Tibial artery (tissue), 4 donors: ENCODE results near the gene SBF2.

ENCODE experiments used
- DNase-seq, 2 donors: peaks; one replicate each; pipeline ENCODE4 v3.0.0-alpha.2; 2019
- H3K27ac ChIP-seq, 2 donors: fragments of 200-600 bp; sonication (generic) in 1 of 2; 1 replicate in 1 of 2; 2 replicates in 1 of 2; pipeline ENCODE4 v1.5.1; 2018 to 2019; ENCODE audit warnings: mild to moderate bottlenecking in 1 of 2
- H3K27me3 ChIP-seq, 2 donors: fragments of 200-600 bp; sonication (generic) in 1 of 2; one replicate each; pipeline versions ENCODE4 v1.5.1 to v1.6.0; 2016 to 2019
- H3K36me3 ChIP-seq, 3 donors: fragments of 200-600 bp; sonication (generic) in 2 of 3; one replicate each; pipeline ENCODE4 v1.5.1; 2016 to 2019; ENCODE audit warnings: mild to moderate bottlenecking in 2 of 3
- H3K4me1 ChIP-seq, 4 donors: fragments of 200-600 bp; sonication (generic) in 2 of 4; 1 replicate in 3 of 4; 2 replicates in 1 of 4; pipeline ENCODE4 v1.5.1; 2016 to 2019
- H3K4me3 ChIP-seq, 2 donors: fragments of 200-600 bp; sonication (generic) in 1 of 2; 1 replicate in 1 of 2; 2 replicates in 1 of 2; pipeline ENCODE4 v1.5.1; 2018 to 2019; ENCODE audit warnings: mild to moderate bottlenecking in 2 of 2
- H3K9me3 ChIP-seq, 3 donors: fragments of 200-600 bp; sonication (generic) in 1 of 3; one replicate each; pipeline ENCODE4 v1.5.1; 2016 to 2019
- intact Hi-C: fragments of 100-400 bp; cut with DNase I; formaldehyde crosslinking; loops from one replicate; pipeline ENCODE4 v1.15.0; 2023; ENCODE audit warnings: low total_unique reads
- TF ChIP-seq, protein P1 (sequence below), 2 experiments: fragments of 200-600 bp in 1 of 2; fragments of 450-650 bp in 1 of 2; IDR thresholded peaks; one replicate each; pipeline ENCODE4 v1.5.1; 2017 to 2019; ENCODE audit warnings: antibody characterized with exemption in 2 of 2, mild to moderate bottlenecking in 1 of 2, moderate library complexity in 1 of 2

Gene SBF2

DNA sequence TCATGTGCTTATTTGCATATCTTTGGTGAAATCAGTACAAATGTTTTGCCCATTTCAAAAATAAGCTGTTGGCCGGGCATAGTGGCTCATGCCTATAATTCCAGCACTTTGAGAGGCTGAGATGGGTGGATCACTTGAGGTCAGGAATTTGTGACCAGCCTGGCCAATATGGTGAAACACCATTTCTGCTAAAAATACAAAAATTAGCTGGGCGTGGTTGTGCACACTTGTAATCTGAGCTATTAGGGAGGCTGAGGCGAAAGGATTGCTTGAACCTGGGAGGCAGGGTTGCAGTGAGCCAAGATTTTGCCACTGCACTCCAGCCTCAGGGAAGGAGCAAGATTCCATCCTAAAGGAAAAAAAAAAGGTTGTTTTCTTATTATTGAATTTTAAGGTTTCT, 494.1 kb downstream of the SBF2 start:
- Histone ChIP-seq H3K4me1 (peaks cover 0 to 75% (median 26%) of the 10 kb centered on the region in 4 donors), H3K9me3 (no peaks in the 10 kb centered on the region), H3K4me3 (no peak overlapping the region), H3K27me3 (no peaks in the 10 kb centered on the region), H3K27ac (no peak overlapping the region), H3K36me3 (no peaks in the 10 kb centered on the region)
- DNase-seq = no peak
- intact Hi-C loops = no loop called here
- TF ChIP-seq, protein P1, sequence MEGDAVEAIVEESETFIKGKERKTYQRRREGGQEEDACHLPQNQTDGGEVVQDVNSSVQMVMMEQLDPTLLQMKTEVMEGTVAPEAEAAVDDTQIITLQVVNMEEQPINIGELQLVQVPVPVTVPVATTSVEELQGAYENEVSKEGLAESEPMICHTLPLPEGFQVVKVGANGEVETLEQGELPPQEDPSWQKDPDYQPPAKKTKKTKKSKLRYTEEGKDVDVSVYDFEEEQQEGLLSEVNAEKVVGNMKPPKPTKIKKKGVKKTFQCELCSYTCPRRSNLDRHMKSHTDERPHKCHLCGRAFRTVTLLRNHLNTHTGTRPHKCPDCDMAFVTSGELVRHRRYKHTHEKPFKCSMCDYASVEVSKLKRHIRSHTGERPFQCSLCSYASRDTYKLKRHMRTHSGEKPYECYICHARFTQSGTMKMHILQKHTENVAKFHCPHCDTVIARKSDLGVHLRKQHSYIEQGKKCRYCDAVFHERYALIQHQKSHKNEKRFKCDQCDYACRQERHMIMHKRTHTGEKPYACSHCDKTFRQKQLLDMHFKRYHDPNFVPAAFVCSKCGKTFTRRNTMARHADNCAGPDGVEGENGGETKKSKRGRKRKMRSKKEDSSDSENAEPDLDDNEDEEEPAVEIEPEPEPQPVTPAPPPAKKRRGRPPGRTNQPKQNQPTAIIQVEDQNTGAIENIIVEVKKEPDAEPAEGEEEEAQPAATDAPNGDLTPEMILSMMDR (IDR thresholded peaks at IDR 0.05) = no peak

DNA sequence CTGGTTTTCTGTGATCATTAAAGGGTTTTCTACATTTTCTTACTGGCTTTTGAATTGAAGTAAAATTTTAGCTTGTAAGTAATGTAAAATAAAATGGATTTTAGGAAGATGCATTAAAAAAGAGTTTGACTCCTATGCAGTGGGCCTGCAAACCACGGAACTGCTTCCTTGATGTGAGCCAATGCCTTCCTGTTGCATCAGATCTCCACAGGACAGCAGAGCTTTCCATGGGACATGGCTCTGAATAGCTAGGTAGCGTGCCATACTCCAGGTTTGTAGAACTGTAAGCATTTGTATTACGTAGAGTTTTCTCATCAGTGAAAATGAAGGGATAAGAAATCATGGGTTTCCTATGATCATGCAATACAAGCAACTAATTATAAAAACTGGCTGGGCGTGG, 496.7 kb downstream of the SBF2 start:
- Histone ChIP-seq H3K9me3 (no peaks in the 10 kb centered on the region), H3K36me3 (peaks cover 0 to 7% (median 0%) of the 10 kb centered on the region in 3 donors), H3K4me3 (no peak overlapping the region), H3K4me1 (peaks cover 0 to 49% (median 15%) of the 10 kb centered on the region in 4 donors), H3K27ac (peak overlapping the region; percentile 63 to 68), H3K27me3 (no peaks in the 10 kb centered on the region)
- intact Hi-C loops = no loop called here
- TF ChIP-seq, protein P1 (IDR thresholded peaks at IDR 0.05) = no peak
- no peak for DNase-seq

DNA sequence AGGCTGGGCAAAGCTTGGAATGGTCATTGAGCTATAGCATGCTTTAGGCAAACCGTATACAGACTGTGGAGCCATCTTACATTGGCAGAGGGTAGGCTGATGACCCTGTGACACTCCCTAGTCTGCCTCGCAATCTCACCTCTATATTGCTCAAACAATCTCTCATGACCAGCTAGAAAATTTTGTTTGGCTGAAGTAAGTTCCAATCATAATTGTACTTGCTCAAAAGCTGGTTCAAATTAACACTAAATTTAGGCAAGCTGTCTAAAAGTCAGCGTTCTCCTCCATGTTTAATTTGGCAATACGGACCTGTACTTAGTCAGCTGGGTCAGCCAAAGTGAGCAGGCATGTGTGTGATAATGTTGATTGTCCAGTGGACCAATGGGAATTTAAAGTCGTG, 497.2 kb downstream of the SBF2 start:
- Histone ChIP-seq H3K36me3 (peaks cover 0 to 10% (median 0%) of the 10 kb centered on the region in 3 donors), H3K27ac (peak overlapping the region; percentile 63 to 68), H3K9me3 (no peaks in the 10 kb centered on the region), H3K4me3 (no peak overlapping the region), H3K4me1 (peaks cover 0 to 45% (median 11%) of the 10 kb centered on the region in 4 donors), H3K27me3 (no peaks in the 10 kb centered on the region)
- intact Hi-C loops = no loop called here
- TF ChIP-seq, protein P1 (IDR thresholded peaks at IDR 0.05) = no peak
- no peak for DNase-seq

DNA sequence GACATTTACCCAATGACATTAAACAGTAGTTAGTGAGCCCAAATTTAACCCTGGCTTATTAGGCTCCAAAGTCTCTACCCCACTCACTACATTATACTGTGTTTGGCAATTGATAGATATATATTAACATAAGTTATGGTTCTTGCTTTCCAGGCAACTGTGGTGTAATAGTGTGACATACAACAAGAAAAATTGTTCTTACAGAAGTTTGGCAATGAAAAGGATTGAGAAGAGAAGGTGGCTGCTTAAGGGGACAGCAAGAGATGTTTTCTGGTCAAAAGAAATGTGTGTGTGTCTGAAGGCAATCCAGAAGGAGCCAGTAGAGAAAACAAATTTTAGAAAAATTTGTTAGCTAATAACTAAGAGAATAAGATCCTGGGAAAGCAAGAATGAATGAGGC, 497.8 kb downstream of the SBF2 start:
- Histone ChIP-seq H3K4me1 (peaks cover 0 to 39% (median 10%) of the 10 kb centered on the region in 4 donors), H3K27me3 (no peaks in the 10 kb centered on the region), H3K9me3 (no peaks in the 10 kb centered on the region), H3K4me3 (no peak overlapping the region), H3K27ac (peak overlapping the region; percentile 63 to 68), H3K36me3 (peaks cover 0 to 11% (median 0%) of the 10 kb centered on the region in 3 donors)
- DNase-seq = no peak
- TF ChIP-seq, protein P1 (IDR thresholded peaks at IDR 0.05) = no peak
- intact Hi-C loops = no loop called here

DNA sequence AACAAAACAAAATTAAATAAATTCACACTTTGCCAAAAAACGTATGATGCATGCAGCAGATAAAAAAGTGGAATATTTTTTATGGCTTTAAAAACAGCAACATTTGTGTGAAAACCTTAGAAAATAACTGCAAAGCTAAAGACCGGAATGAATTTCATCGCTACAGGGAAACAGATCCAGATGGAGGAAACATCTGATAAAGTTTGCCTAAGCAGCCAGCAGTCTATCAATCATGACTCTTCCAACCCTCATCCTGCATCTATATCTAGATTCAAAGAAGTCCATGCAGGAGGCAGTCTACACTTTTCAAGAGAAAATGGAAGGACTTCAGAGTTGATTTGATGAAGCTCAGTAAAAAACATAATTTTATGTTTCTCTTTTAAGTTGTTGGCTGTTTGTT, 503.3 kb downstream of the SBF2 start:
- no peaks in the 10 kb centered on the region for H3K9me3 ChIP-seq
- H3K27me3 ChIP-seq = no peaks in the 10 kb centered on the region
- H3K36me3 ChIP-seq = peaks cover 15 to 59% (median 34%) of the 10 kb centered on the region in 3 donors
- no peak overlapping the region for H3K4me3 ChIP-seq
- intact Hi-C loops = no loop called here
- no peak for DNase-seq
- H3K4me1 ChIP-seq = no peaks in the 10 kb centered on the region
- TF ChIP-seq, protein P1 (IDR thresholded peaks at IDR 0.05) = no peak
- H3K27ac ChIP-seq = no peak overlapping the region

DNA sequence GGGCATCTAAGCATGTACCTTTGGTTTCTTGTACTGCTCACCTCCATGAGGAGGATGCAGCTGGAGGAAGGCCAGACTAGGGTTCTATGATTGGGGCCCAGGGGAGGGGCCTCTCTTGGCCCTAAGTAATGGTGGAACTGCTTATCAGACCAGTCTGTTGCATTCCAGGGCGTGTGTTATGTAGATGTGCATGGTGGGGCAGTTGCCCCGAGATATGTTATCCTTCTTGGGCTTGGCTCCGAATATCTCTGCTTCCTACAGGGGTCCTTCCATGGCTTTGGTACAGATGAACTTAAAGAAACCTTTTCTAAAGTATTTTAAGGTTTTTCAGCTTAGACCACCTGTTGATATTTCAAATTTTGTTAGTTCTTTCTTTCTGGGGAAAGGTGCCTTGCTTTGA, 504.1 kb downstream of the SBF2 start:
- H3K4me1 ChIP-seq = no peaks in the 10 kb centered on the region
- no peaks in the 10 kb centered on the region for H3K27me3 ChIP-seq
- TF ChIP-seq, protein P1 (IDR thresholded peaks at IDR 0.05) = no peak
- H3K27ac ChIP-seq = no peak overlapping the region
- no peak for DNase-seq
- intact Hi-C loops = no loop called here
- peaks cover 16 to 67% (median 42%) of the 10 kb centered on the region in 3 donors for H3K36me3 ChIP-seq
- no peak overlapping the region for H3K4me3 ChIP-seq
- H3K9me3 ChIP-seq = no peaks in the 10 kb centered on the region
